ENCODE results near the gene COL27A1.

GRCh38 chr9:114183006-114183405 lies 27.7 kb downstream of the COL27A1 start:
- TF ChIP-seq ZNF792 (tag by site-specific recombination; IDR thresholded peaks at IDR 0.05) (no peak), SP2 (tag by site-specific recombination; IDR thresholded peaks at IDR 0.05) (no peak)

Measured in HEK293 (cell line).